NCI-H1417 (cell line): ENCODE measurements around the gene FOXJ3.

Source experiments
- DNase-seq, 3 experiments: peaks; one replicate each; lab custom pipeline; 2025; lab: John Stamatoyannopoulos, UW

Gene FOXJ3

GRCh38 chr1:42144711-42145388 is 190.2 kb downstream of the FOXJ3 start:
- DNase-seq: no peak

GRCh38 chr1:42143896-42144710 is 190.9 kb downstream of the FOXJ3 start:
- no peak for DNase-seq

- DNase-seq: peak; percentile 50 to 83 (median 64)
These were observed 191.9 kb downstream of the FOXJ3 start for GRCh38 chr1:42142894-42143675.

- no peak for DNase-seq
These were observed 193.1 kb downstream of the FOXJ3 start for GRCh38 chr1:42141978-42142377.

GRCh38 chr1:42140191-42140590 is 194.8 kb downstream of the FOXJ3 start:
- no peak for DNase-seq

GRCh38 chr1:42139444-42139843 is 195.6 kb downstream of the FOXJ3 start:
- DNase-seq: no peak

- DNase-seq: no peak
These were observed 196.4 kb downstream of the FOXJ3 start for GRCh38 chr1:42138586-42138985.

GRCh38 chr1:42137766-42138165 is 197.3 kb downstream of the FOXJ3 start:
- DNase-seq: peak in 2 of 3 experiments; percentile 33 to 70

GRCh38 chr1:42136466-42136865 is 198.6 kb downstream of the FOXJ3 start:
- DNase-seq: no peak

- DNase-seq: no peak
These were observed 199.6 kb downstream of the FOXJ3 start for GRCh38 chr1:42135426-42135825.

- no peak for DNase-seq
These were observed 201.1 kb downstream of the FOXJ3 start for GRCh38 chr1:42133809-42134526.

GRCh38 chr1:42133390-42133789 is 201.6 kb downstream of the FOXJ3 start:
- no peak for DNase-seq

GRCh38 chr1:42130061-42130660 is 204.9 kb downstream of the FOXJ3 start:
- no peak for DNase-seq

GRCh38 chr1:42128964-42129363 is 206.1 kb downstream of the FOXJ3 start:
- DNase-seq: no peak

- DNase-seq: no peak
These were observed 206.5 kb downstream of the FOXJ3 start for GRCh38 chr1:42128499-42128898.

- no peak for DNase-seq
These were observed 207.3 kb downstream of the FOXJ3 start for GRCh38 chr1:42127767-42128166.
